Central memory CD4-positive, alpha-beta T cell (primary cell): ENCODE results near the gene ALX4.

Experiments used
- DNase-seq: peaks from one replicate; pipeline ENCODE4 v3.0.0; 2022

Gene ALX4

DNA sequence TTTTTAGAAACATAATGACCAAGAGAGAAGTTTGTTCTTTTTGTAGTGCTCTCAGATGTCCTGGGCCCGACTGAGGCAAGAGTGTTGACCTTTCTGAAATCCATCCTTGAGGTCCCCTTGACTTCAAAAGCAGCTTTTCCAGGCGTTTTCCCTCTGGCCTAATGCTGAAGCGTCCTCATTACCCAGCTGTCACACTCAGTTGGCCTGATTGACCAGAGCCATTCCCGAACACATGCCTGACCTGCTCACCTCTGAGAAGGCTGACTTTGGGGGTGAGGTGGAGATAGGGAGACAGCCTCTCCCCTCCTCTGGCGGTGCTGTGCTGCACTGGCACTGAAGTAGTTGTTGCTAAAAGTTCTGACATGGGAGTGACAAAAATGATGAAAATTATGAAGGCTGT, 66.9 kb downstream of the ALX4 start:
- DNase-seq, result no peak

DNA sequence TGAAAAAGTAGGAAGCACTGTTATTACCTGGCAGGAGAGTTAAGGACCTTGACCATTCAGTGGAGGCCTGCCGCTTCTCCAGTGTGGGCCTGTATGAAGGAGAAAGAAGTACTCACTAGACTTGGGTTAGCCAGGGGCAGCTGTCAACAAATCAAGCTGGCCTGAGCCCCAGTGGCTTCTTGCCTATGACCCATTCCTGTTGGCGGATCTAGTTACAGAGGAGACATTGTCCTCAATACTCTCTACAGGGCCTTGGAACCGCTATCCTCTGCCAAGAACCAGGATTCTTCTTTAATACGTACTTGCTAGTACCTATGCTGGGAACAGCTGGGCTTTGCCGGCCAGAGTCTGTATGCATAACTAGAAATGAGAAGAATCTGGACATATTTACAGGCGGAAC, 68.1 kb downstream of the ALX4 start:
- no peak for DNase-seq

DNA sequence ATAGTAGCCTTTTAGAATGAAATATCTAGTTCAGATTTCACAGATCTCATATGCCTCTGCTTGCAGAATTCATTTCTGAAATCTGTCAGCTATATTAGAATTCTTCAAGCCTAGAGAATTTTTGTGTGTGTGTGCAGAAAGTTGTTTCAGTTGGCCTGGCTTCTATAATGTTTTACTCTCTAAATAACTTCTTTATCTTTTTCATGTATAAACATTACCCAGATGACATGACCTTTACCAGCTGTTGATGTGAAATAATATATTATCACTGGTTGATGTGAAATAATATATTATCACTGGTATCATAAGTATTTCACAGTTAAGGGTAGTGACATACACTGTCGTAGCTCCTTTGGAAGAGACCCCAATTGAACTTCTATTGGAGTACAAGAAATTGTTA, 72.8 kb downstream of the ALX4 start:
- DNase-seq, result no peak

DNA sequence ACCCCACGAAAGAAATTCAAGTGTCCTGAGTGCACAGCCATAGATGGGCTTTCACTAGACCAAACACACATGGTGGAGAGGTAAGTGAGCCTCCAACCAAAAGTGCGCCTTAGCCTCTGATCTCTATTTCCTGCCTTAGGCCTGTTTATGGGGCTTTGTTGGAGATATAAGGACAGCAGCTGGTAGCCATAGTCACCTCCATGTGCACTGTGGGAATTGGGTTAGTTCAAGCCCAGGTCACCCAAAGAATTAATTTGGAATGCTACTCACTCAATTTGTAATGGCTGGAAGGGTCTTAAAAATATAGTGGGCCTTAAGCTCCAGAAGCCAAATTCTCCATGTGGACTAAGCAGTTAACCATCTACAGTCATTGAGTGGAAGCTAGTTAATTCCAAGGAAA, 73.6 kb downstream of the ALX4 start:
- DNase-seq, result no peak

GRCh38 chr11:44235765-44236201, 74.2 kb downstream of the ALX4 start:
- DNase-seq, result no peak

DNA sequence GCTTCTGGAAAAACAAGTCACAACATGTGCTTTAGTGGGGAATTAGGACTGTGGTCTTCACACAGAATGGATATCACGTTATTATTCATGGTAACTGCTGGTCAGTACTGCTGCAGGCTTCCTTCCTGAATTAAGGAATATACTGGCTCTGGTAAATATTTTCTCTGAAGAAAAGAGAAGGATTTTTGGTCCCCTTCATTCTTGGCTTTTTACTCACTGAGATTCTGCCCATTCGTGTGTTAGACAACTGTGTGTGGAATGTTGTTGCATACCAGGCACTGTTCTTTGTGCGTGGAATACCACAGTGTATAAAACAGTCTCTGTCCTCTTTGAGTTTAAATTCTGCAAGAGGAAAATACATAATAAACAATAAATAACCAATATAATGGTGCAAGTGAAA, 80.3 kb downstream of the ALX4 start:
- no peak for DNase-seq

GRCh38 chr11:44229098-44229497, 80.8 kb downstream of the ALX4 start:
- DNase-seq, result no peak

GRCh38 chr11:44228379-44228778, 81.6 kb downstream of the ALX4 start:
- no peak for DNase-seq

- no peak for DNase-seq
These were observed 83.0 kb downstream of the ALX4 start for GRCh38 chr11:44226945-44227344.

DNA sequence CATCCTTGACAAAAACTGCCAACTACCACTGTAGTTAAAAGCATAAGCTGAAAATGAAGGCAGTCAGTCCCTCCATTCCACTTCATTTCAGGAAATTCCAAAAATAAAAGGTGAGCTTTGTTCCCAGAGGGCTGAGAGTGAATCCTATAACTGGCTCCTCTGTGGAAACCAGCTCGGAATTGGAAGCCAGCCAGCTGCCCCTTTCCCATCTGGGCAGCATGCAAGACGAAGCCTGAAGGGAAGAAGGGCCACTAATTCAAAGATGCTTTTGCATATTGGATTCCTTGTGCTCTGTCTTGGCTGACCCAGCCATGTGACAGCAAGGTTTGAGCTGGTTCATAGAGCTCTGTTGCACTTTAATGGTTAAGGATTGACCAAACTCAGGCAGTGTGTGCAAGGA, 83.4 kb downstream of the ALX4 start:
- DNase-seq, result no peak

DNA sequence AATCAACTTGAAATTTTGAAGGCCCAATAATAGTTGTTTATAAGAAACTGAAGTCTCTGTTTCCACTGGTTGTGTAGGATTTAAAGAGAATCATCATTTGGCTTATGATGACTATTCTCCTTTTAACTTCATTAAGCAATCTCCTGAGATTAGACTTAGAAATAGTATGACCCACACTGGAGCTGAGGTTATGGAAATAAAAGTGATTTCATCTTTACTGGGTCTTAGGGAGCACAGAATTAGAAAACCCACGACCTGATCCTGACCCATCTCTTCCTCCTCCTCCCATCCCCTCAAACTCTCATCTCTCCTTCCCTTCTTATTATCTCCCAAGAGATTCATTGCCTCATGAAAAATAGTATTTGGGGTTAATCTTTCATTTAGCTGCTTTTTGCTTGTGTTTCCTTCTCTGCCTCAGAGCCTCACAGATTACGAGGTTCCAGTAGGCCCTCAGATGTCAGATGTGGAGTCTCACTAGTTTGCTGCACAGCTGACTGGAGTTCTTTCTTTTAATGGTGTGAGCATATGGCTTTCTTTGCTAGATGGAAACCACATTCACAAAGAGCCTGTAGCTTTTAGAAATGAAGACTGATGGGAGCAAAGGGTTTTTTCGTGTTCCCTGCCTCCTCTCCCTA, 85.0 kb downstream of the ALX4 start:
- no peak for DNase-seq

GRCh38 chr11:44223238-44223637, 86.7 kb downstream of the ALX4 start:
- no peak for DNase-seq

DNA sequence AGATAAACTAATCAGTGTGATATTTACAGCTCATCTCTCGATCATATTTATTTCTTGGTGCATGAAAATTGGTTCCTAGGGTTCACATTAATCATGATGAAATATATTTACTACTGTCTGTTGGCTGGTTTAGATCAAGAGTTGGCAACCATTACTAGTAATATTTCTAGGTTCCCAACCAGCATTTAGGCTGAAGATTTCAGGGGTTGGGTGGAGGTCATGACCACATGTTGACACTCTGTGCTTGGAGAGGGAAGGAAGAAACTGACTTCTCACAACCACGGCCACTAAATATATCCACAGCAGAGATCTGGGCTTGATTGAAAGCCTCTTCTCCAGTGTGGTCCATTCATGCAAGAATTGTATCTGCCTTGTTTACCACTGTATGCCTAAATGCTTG, 87.9 kb downstream of the ALX4 start:
- DNase-seq, result no peak

- no peak for DNase-seq
These were observed 88.5 kb downstream of the ALX4 start for GRCh38 chr11:44221456-44221855.

DNA sequence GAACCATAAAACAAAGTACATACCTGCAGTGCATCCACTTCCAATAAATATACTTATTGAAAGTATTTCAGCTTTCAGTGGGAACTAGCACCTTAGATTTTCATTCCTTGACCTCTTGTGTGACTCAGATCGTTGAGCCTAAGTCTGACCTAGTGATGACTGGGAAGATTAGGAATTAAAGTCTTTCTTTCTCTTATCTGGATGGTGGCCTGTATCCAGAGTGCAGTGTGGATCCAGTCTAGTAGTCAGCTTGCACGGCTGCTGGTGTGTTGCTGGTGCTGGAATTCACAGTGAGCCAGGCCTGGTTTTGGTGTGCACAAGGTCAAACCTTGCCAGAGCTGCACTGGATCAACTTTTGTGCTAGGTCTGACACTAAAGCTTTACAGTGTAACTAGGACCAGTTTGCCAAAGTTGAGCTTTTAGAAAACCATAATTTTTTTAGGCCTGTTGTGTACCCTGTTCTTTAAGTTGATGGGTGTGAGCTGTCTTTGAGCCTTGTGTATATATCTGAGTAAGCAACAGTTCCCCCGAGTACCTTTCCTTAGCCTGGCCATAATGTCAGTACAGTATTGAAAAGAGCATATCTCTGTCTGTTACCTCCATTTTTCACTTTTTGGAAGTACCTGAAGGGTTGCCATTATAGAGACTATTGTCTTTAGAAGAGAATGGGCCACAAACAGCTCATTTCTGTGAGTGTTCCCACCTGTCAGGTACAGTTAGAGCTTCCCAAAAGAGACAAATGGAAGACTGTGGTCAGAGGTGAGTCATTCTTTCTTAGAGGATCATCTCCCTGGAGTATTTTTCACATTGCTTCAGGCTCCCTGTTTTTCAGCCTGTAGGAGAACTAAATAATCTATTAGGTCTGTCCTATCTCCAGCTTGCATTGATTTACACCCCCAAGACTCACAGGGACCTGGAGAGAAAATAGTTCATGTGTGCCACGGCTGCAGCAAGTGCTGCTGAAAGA, 89.8 kb downstream of the ALX4 start:
- DNase-seq, result no peak

GRCh38 chr11:44217432-44217831, 92.5 kb downstream of the ALX4 start:
- no peak for DNase-seq

- no peak for DNase-seq
These were observed 96.8 kb downstream of the ALX4 start for GRCh38 chr11:44213148-44213547.

DNA sequence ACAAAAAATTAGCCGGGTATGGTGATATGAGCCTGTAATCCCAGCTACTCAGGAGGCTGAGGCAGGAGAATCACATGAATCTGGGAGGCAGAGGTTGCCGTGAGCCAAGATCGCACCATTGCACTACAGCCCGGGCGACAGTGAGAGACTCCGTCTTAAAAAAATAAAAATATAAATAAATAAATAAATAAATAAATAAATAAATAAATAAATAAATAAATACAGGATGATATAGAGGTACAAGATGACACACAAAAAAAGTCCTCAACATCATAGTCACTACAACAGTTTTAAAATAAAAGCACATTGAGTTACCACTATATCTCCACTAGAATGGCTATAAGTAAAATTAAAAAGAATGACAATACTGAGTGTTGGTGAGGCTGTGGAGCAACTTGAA, 97.8 kb downstream of the ALX4 start:
- DNase-seq, result no peak
